ENCODE measurements around the gene CHMP6.

CHMP6 gene

GRCh38 chr17:80991645-80992076, at the start of gene CHMP6:
CHMP6 (plus strand) TSS chr17:80991841; CDS start chr17:80991919, 78 bp downstream.
- peak; percentile 64 to 90 for DNase-seq

DNA sequence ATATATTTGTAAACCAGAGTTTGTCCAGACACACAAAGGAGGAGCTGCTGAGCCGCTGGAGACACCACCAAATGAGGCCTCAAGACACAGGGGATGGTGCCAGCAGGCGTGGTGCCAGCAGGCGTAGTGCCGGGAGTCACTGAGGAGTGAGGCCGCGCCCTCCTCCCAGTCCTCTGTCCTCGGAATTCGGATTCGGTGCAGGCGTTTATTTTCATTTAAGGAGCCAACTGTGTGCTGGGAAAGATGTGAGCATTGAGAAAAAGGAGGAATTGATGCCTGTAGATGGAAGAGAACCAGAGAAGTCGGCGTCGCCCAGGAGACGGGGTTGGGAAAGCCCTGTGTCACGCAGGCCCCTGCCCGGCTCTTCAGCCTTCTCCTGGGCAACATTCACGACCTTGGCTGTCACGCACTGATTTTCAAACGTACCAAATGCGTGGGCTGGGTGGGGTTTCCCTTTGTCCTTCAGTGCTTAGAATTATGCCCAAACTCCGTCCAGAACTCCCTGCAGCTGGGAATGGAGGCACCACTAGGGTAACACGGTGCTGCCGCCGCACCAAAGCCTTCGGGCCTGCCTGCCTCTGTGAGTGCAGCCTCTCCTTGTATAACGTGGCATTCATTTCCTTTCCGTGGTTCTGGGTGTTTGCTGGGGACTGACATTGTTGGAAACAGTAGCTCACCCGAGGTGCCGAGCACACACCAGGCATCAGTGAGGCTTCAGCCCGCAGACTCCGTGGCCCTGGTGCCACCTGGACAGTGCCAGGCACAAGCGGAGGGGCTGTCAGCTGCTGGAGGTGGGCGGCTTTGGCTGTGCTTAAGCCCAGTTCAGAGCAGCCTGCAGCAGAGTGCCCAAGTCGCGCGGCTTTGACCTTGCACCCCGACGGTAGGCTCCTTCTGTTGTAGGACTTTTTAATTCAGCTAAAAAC, 49.0 kb upstream of the CHMP6 start:
- DNase-seq, result no peak

GRCh38 chr17:80943346-80944145, 48.1 kb upstream of the CHMP6 start:
- DNase-seq, result no peak

DNA sequence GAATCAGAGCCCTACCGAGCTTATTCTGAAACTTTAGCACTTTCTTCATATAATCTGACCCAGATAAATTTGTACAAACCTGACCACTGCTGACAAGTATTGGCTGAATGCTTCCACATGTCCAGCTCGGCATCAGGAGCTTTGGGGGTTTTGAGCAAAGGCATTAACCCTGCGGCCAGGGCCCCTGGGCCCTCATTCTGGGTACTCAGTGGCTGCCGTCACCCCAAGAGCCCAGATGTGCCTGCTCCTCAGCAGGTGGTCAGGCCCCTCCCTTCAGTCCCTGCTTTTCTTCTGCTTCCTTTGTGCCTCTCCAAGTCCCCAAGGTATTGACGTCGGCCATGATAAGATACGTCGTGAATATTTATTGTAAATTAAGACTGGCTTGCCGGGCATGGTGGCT, 47.3 kb upstream of the CHMP6 start:
- no peak for DNase-seq

DNA sequence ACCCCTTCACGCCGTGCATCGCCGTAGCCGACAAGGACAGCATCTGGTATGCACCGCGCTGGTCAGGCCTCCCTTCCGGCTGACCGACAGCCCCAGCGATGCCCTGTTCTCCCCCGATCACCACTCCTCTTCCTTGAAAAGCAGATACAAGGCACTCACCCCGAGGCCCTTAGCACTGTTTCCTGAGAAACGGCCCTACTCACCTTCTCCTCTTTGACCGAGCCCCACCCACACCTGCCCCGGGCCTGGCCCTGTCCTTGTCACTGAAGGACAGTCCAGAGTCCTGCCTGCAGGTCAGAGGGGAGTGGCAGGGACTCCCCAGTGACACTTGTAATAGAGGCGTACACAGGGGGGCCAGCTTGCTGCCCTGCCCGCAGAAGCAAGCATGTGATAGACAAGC, 45.9 kb upstream of the CHMP6 start:
- no peak for DNase-seq

DNA sequence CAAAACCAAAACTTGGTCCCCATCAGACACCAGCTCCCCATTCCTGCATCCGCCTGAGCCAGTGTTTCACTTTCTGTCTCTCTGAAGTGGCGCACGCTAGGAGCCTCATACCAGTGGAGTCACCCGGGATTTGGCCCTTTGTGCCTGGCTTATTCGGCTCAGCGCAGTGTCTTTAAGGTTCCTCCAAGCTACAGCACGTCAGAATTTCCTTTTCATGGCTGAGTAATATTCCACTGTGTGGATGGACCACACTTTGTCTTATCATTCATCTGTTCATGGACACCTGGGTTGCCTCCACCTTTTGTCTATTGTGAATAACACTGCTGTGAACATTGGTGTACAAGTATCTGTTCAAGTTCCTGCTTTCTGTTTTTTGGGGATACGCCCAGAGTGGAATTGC, 45.2 kb upstream of the CHMP6 start:
- DNase-seq, result no peak

GRCh38 chr17:80947200-80947940, 44.3 kb upstream of the CHMP6 start:
- no peak for DNase-seq

DNA sequence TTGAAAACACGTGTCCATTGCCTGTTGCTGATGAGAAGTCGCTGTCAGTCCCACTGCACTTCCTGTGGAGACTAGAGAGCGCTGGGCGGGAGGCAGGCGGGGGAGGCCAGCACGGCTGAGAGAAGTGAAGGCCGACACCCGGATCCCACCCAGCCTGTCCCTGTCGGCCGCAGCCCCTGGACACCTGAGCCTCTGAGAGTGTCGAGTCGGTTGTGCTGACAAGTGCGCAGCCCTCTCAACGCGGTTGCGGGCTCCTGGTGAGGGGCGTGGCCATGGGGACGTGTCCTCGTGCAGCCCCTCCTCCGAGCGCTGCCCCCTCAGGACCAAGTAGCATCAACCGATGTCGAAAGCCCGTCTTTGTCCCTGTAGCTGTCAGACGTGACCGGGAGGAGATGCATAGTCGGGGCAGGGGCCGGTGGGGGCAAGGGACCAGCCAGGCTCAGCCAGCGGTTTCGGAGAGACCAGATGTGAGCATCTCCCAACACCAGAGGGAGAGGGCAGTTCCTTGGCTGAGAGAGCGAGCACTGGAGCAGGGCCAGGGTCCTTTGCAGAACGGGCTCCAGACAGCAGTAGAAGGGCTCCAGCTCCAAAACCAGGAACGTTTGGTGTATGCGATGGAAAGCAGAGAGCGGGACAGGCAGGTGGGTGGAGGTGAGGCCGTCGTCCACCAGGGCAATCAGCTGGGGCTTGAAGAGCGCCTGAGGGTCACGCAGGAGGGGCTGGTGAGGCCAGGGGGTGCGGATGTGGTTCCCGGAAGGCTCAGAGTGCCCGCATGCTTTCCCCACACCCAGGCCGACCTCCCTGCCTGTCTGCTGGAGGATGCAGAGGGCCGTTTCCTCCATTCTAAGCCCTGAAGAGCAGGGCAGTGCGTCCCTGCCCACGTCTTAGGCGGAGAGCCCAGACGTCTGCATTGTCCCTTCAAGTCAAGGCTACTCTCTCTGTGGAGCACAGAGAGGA, 43.3 kb upstream of the CHMP6 start:
- no peak for DNase-seq

DNA sequence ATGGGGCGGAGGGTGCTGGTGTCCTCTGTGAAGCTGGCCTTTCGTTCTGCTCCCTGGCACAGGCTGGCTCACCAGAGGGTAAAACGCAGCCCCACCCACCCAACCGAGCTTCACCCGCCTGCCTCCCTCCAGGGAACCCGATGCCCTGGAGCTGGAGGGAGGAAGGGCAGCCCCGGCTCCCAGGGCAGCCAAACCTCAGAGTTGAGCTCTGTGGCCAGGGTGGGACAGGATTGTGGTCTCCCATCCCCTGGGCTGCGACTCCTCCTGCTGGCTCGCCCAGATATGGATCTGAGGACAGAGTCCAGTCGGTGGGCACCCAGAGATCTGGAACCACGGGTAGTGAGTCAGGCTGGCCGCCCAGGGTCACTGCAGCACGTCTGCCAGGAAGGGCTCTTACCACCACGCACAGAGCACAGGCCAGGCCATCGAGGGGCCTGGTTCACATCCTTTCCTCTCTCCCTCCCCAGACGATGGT, 42.6 kb upstream of the CHMP6 start:
- no peak for DNase-seq

DNA sequence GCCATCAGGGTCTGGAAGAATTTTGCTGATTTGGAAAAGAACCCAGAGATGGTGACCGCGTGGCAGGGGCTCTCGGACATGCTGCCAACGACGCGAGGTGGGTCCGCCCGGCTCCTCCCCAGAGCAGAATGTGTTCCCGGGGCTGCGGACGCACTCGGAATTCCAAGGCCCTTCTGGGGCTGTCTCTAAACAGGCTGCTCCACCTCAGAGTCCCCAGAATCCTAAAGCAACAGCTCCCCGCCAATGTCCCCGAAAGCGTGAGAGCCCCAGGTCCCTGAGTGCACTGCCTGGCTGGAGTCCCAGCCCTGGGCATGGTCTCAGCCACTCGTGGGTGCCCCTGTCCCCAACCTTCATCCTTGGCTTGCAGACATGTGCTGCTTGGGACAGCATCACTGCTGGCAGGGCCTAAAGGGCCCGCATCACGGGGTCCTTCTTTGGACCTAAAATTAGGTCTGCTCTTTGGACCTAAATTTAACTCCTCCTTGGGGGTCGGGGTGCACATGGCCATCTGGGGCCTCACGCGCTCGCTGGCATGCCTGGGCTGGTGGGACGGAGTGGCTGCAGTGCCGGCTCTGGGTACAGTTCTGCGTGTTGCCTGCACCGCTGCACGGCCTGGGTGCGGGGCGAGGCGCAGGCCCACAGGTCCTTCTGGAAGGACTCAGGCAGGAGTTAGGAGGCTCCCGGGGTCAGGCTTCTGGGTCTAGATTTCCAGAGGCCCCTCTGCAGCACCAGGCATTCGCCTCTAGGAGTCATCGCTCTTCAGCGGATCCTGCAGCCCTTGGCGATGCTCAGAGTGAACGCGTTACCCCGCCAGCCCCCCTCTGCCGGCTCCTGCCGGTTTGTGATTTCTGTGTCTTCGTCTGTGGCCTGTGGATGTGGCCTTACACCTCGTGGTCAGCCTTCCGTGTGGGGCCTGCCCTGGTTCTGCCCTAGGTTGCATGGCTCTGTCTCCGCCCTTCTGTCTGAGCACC, 41.9 kb upstream of the CHMP6 start:
- DNase-seq, result peak in 1 of 2 experiments; percentile 31

DNA sequence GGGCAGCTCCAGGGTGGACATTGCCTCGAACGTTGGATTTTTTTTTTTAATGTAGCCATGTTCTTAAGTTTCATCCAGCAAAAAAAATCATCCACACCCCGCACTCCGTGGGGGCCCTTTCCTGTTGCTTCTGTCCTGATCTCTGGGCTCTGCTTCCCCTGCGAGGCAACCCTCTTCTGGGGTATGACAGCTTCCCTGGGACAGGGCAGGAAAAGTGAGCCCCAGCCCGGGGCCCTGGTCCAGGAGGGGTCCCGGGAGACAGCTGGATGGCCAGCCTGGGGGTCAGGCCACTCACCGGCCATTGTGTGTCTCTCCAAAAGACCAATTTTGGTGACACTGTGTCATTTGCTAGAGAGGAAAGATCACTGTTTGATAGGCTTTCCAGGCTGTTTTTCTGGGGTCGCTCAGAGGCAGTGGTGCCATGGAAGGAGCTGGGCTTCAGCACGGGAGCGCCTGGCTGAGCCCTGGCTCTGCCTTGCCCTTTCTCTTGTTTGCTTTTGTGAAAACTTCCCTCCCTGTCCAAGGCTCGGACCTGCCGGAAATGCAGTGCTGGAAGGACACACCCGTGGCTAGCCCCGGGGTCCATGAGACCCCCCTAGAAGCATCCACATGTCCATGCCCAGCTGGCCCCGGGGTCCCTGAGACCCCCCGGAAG, 41.0 kb upstream of the CHMP6 start:
- no peak for DNase-seq

DNA sequence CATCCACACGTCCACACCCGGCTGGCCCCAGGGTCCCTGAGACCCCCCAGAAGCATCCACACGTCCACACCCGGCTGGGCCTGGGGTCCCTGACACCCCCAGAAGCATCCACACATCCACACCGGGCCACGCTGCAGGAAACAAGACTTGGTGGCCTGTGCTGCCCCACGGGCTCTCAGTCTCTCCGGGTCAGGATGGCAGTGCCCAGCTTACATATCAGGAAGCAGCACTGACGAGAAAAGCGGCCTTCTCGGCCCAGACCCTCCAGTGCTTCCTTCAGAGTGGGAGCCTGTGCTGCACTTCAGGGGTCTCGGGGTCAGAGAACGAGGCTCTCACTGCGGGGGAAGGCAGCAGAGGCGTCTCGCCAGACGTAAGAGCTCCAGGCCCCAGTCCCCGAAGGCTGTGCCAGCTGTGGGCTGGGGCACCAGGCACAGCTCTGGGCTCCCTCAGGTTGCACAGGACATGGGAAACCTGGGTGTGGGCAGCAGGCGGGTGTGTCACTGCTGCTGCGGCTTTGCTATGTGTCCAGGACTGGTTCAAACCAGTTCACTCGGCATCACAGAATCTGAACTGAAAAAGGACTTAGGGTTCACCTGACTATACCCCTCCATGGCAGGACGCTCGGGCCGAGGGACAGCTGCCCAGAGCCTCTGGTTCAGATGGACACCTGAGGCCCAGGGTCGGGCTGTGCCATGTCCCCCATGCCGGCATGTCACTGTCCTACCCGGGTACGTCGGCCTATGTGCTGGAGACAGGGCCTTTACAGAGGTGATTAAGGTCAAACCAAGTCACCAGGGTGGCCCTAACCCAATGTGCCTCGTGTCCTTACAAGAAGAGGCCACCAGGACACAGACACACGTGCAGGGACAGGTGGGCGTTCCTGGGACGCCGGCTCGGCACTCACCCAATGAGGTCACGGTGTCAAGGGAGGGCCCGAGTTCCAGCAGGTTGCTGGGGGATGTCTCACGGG, 40.2 kb upstream of the CHMP6 start:
- DNase-seq, result no peak

- DNase-seq, result no peak
These were observed 39.4 kb upstream of the CHMP6 start for GRCh38 chr17:80952291-80952690.

- DNase-seq, result no peak
These were observed 37.9 kb upstream of the CHMP6 start for GRCh38 chr17:80953471-80954315.

GRCh38 chr17:80955078-80955477, 36.6 kb upstream of the CHMP6 start:
- DNase-seq, result no peak

DNA sequence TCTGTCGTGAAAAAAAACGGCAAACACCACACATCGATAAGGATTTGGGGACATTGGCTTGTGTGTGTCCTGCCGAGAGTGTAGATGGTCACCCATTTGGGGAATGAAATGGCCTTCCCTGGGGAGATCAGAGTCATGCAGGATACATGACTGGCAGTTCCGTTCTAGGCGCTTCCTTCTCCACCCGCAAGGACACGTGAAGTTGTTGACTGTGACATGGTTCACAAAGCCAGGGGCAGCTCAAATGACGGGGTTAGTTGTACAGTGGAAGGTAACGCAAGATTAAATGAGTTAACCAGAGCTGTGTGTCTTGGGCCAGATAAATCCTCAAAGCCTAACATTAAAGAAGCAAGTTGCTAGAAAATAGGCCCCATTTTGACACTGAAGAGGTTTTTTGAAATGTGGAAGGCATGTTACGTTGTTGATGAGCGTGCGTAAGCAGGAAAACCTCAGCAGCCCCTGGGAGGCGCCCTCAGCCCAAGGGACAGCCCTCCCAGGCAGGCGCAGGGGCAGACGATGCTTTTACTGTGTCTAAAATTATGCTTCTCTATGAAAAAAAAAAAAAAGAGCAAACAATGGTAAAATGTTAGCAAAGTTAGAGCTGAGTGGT, 35.9 kb upstream of the CHMP6 start:
- DNase-seq, result no peak
